HG03558 (cell line): ENCODE data around the gene STRIP2.
"Not testable (repeated sequence)": the region's sequence is repeated elsewhere in the genome, so short reads cannot be mapped to it uniquely, and the experiment has no call there.

Experiments used
- ATAC-seq: cut with Tn5 transposase; IDR thresholded peaks from one replicate; pipeline ENCODE4 v1.9.1; 2021; ENCODE audit warnings: moderate number of reproducible peaks; ENCODE audit not compliant: unreplicated experiment; ENCODE audit errors: extremely low read depth

STRIP2 gene

GRCh38 chr7:129417073-129417472 is 17.2 kb upstream of the STRIP2 start:
- ATAC-seq = no peak

- no peak for ATAC-seq
Observed at GRCh38 chr7:129421717-129422250, 12.4 kb upstream of the STRIP2 start.

GRCh38 chr7:129422727-129423126 is 11.5 kb upstream of the STRIP2 start:
- no peak for ATAC-seq

GRCh38 chr7:129423700-129424410 is 10.4 kb upstream of the STRIP2 start:
- ATAC-seq = no peak

GRCh38 chr7:129426482-129426881 is 7.8 kb upstream of the STRIP2 start:
- ATAC-seq = no peak

- ATAC-seq = no peak
Observed at GRCh38 chr7:129427526-129428045, 6.6 kb upstream of the STRIP2 start.

GRCh38 chr7:129431911-129432643 is 2.2 kb upstream of the STRIP2 start:
- no peak for ATAC-seq

- no peak for ATAC-seq
Observed at GRCh38 chr7:129434675-129435318, 565 bp downstream of the STRIP2 start.

GRCh38 chr7:129435414-129435829 is 1.2 kb downstream of the STRIP2 start:
- ATAC-seq = no peak

GRCh38 chr7:129436335-129436923 is 2.2 kb downstream of the STRIP2 start:
- ATAC-seq = no peak

- ATAC-seq = no peak
Observed at GRCh38 chr7:129437190-129437589, 3.0 kb downstream of the STRIP2 start.

- no peak for ATAC-seq
Observed at GRCh38 chr7:129438281-129438838, 4.1 kb downstream of the STRIP2 start.

- no peak for ATAC-seq
Observed at GRCh38 chr7:129438839-129439651, 4.8 kb downstream of the STRIP2 start.

GRCh38 chr7:129439963-129440625 is 5.9 kb downstream of the STRIP2 start:
- ATAC-seq = no peak

GRCh38 chr7:129443612-129444011 is 9.4 kb downstream of the STRIP2 start:
- ATAC-seq = no peak

GRCh38 chr7:129444776-129445175 is 10.5 kb downstream of the STRIP2 start:
- ATAC-seq = not testable (repeated sequence)

- ATAC-seq = not testable (repeated sequence)
Observed at GRCh38 chr7:129446925-129447324, 12.7 kb downstream of the STRIP2 start.

- not testable (repeated sequence) for ATAC-seq
Observed at GRCh38 chr7:129447445-129447844, 13.2 kb downstream of the STRIP2 start.

GRCh38 chr7:129448608-129449007 is 14.4 kb downstream of the STRIP2 start:
- not testable (repeated sequence) for ATAC-seq
